SK-N-MC (cell line): ENCODE data around the gene VPS35L.
"Not testable (repeated sequence)": the region's sequence is repeated elsewhere in the genome, so short reads cannot be mapped to it uniquely, and the experiment has no call there.

Experiments
- DNase-seq: peaks from one replicate; pipeline ENCODE4 v3.0.0-alpha.2; 2011; ENCODE audit warnings: low read depth, low spot score
- H3K27ac ChIP-seq: fragments of 200-600 bp; sonication (generic); 2 replicates; pipeline ENCODE4 v1.5.1; 2016; ENCODE audit warnings: mixed run types
- H3K36me3 ChIP-seq: fragments of 200-600 bp; sonication (generic); 2 replicates; pipeline ENCODE4 v1.6.1; 2017; ENCODE audit warnings: antibody characterized with exemption, low read length, mixed read lengths; ENCODE audit not compliant: insufficient read depth
- H3K4me3 ChIP-seq: fragments of 200-600 bp; sonication (generic); 2 replicates; pipeline ENCODE4 v1.5.1; 2016
- H3K9ac ChIP-seq: fragments of 200-600 bp; sonication (generic); 2 replicates; pipeline ENCODE4 v1.8.0; 2017; ENCODE audit warnings: mixed run types, mixed read lengths; ENCODE audit not compliant: insufficient read length
- H3K9me3 ChIP-seq: fragments of 200-600 bp; sonication (generic); 2 replicates; pipeline ENCODE4 v1.6.1; 2017; ENCODE audit warnings: low read depth, mild to moderate bottlenecking, antibody characterized with exemption, low read length, moderate library complexity, mixed read lengths
- EZH2 ChIP-seq: fragments of 200-600 bp; sonication (generic); IDR thresholded peaks from one replicate; pipeline ENCODE4 v1.6.1; 2017; ENCODE audit warnings: antibody characterized with exemption
- FOXP2 ChIP-seq: optimal IDR thresholded peaks from 2 replicates; pipeline ENCODE3; 2011; ENCODE audit warnings: mild to moderate bottlenecking, moderate library complexity; ENCODE audit not compliant: insufficient read depth; ENCODE audit errors: extremely low read length, control extremely low read depth
- POLR2AphosphoS5 ChIP-seq: IDR thresholded peaks from 2 replicates; pipeline ENCODE4 v1.6.1; 2012; ENCODE audit warnings: mild to moderate bottlenecking, low read depth, low read length, borderline replicate concordance

VPS35L gene

GRCh38 chr16:19664166-19664565 is 108.7 kb downstream of the VPS35L start:
- TF ChIP-seq FOXP2 (no peak), EZH2 (no peak), POLR2AphosphoS5 (no peak)
- H3K36me3 ChIP-seq = no peaks in the 10 kb centered on the region
- H3K9me3 ChIP-seq = no peaks in the 10 kb centered on the region
- H3K9ac ChIP-seq = no peak overlapping the region
- H3K27ac ChIP-seq = no peak overlapping the region
- DNase-seq = no peak
- H3K4me3 ChIP-seq = no peak overlapping the region

- not testable (repeated sequence) for H3K27ac ChIP-seq, H3K9ac ChIP-seq, H3K36me3 ChIP-seq, H3K9me3 ChIP-seq, DNase-seq, H3K4me3 ChIP-seq
Observed at GRCh38 chr16:19665313-19665712, 109.8 kb downstream of the VPS35L start.

- H3K27ac ChIP-seq = no peak overlapping the region
- H3K4me3 ChIP-seq = no peak overlapping the region
- no peaks in the 10 kb centered on the region for H3K9me3 ChIP-seq
- no peak for TF ChIP-seq FOXP2
- TF ChIP-seq EZH2 = no peak
- no peak for TF ChIP-seq POLR2AphosphoS5
- no peak overlapping the region for H3K9ac ChIP-seq
- no peak for DNase-seq
- no peaks in the 10 kb centered on the region for H3K36me3 ChIP-seq
Observed at GRCh38 chr16:19666477-19666876, 111.0 kb downstream of the VPS35L start.

GRCh38 chr16:19672378-19672777 is 116.9 kb downstream of the VPS35L start:
- DNase-seq = no peak
- TF ChIP-seq FOXP2 = no peak
- TF ChIP-seq EZH2 = no peak
- no peak for TF ChIP-seq POLR2AphosphoS5
- H3K9me3 ChIP-seq = no peaks in the 10 kb centered on the region
- H3K36me3 ChIP-seq = no peaks in the 10 kb centered on the region
- no peak overlapping the region for H3K4me3 ChIP-seq
- H3K27ac ChIP-seq = no peak overlapping the region
- no peak overlapping the region for H3K9ac ChIP-seq

GRCh38 chr16:19674485-19674884 is 119.0 kb downstream of the VPS35L start:
- H3K27ac ChIP-seq = no peak overlapping the region
- no peak for DNase-seq
- no peak for TF ChIP-seq POLR2AphosphoS5
- no peak for TF ChIP-seq FOXP2
- no peak for TF ChIP-seq EZH2
- no peaks in the 10 kb centered on the region for H3K9me3 ChIP-seq
- no peaks in the 10 kb centered on the region for H3K36me3 ChIP-seq
- no peak overlapping the region for H3K4me3 ChIP-seq
- no peak overlapping the region for H3K9ac ChIP-seq

- Histone ChIP-seq H3K4me3 (no peak overlapping the region), H3K9me3 (no peaks in the 10 kb centered on the region), H3K36me3 (no peaks in the 10 kb centered on the region), H3K27ac (no peak overlapping the region), H3K9ac (no peak overlapping the region)
- DNase-seq = no peak
- no peak for TF ChIP-seq POLR2AphosphoS5
- no peak for TF ChIP-seq FOXP2
- TF ChIP-seq EZH2 = no peak
Observed at GRCh38 chr16:19677402-19677801, 121.9 kb downstream of the VPS35L start.

GRCh38 chr16:19678804-19679203 is 123.3 kb downstream of the VPS35L start:
- H3K27ac ChIP-seq = no peak overlapping the region
- no peak overlapping the region for H3K9ac ChIP-seq
- DNase-seq = no peak
- H3K4me3 ChIP-seq = no peak overlapping the region
- no peaks in the 10 kb centered on the region for H3K9me3 ChIP-seq
- TF ChIP-seq POLR2AphosphoS5 = no peak
- TF ChIP-seq FOXP2 = no peak
- no peak for TF ChIP-seq EZH2
- no peaks in the 10 kb centered on the region for H3K36me3 ChIP-seq

GRCh38 chr16:19679281-19679680 is 123.8 kb downstream of the VPS35L start:
- H3K36me3 ChIP-seq, H3K9ac ChIP-seq, H3K4me3 ChIP-seq, H3K9me3 ChIP-seq, H3K27ac ChIP-seq, DNase-seq: not testable (repeated sequence)

- H3K27ac ChIP-seq = no peak overlapping the region
- no peak overlapping the region for H3K9ac ChIP-seq
- no peak overlapping the region for H3K4me3 ChIP-seq
- no peak for DNase-seq
- TF ChIP-seq POLR2AphosphoS5 = no peak
- TF ChIP-seq FOXP2 = no peak
- no peak for TF ChIP-seq EZH2
- H3K36me3 ChIP-seq = no peaks in the 10 kb centered on the region
- no peaks in the 10 kb centered on the region for H3K9me3 ChIP-seq
Observed at GRCh38 chr16:19680881-19681340, 125.4 kb downstream of the VPS35L start.
